ENCODE measurements around the gene CPLX1. TPM values are rescaled to one million over a fixed set of nuclear protein-coding genes. Genes with fewer than 3 reads are reported as not detected.
"Not testable (repeated sequence)": the region's sequence is repeated elsewhere in the genome, so short reads cannot be mapped to it uniquely, and the experiment has no call there.

The CPLX1 gene
- polyA plus RNA-seq, 4 donors, result 0.86 to 3.2 (median 1.7) TPM

DNA sequence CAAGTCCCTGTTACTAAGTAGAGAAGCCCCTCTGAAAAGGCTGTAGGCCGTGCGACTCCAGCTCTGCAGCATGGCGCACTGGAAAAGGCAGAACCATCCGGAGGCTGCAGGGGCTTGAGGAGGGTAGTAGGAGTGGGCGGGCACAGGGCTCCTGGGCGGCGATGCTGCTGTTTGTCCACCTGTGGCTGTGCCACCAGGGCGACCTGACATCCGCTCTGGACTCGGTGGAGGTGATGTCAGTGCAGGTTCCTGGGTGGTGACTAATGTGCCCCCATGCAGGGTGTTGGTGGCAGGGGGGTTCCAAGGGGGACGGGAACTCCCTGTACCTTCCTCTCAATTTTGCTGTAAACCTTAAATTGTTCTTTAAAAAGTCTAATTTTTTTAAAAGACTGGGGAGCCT is 62.0 kb downstream of the CPLX1 start:
- DNase-seq (ENCODE audit: low read depth in 4 of 4, low spot score in 3 of 4), result no peak

DNA sequence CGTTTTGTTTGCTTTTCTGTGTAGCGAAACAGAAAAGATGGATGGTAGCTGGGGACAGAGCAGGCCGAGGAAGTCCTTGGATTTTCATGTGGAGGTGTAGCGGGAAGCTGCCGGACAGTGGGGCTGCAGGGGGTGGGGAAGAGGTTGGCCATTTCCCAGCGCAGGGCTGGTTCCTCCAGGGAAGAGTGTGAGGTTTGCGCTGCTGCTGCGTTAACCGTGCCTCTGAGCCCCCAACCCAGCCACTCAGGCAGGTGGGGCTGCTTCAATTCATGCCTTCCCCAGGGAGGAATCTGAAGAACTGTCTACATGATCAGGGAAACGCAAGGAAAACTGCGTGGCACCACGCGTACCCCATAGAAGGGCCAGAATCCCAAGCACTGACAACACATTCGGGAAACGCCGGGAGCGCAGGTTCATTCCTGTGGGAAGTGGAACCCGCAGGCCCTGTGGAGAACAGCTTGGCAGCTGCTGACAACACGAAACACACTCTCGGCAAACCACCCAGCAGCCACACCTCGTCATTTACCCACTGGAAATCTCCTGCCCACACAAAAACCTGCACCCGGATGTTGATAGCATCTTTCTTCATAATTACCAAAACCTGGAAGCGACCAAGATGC is 62.6 kb downstream of the CPLX1 start:
- no peak for DNase-seq (ENCODE audit: low read depth in 4 of 4, low spot score in 3 of 4)

DNA sequence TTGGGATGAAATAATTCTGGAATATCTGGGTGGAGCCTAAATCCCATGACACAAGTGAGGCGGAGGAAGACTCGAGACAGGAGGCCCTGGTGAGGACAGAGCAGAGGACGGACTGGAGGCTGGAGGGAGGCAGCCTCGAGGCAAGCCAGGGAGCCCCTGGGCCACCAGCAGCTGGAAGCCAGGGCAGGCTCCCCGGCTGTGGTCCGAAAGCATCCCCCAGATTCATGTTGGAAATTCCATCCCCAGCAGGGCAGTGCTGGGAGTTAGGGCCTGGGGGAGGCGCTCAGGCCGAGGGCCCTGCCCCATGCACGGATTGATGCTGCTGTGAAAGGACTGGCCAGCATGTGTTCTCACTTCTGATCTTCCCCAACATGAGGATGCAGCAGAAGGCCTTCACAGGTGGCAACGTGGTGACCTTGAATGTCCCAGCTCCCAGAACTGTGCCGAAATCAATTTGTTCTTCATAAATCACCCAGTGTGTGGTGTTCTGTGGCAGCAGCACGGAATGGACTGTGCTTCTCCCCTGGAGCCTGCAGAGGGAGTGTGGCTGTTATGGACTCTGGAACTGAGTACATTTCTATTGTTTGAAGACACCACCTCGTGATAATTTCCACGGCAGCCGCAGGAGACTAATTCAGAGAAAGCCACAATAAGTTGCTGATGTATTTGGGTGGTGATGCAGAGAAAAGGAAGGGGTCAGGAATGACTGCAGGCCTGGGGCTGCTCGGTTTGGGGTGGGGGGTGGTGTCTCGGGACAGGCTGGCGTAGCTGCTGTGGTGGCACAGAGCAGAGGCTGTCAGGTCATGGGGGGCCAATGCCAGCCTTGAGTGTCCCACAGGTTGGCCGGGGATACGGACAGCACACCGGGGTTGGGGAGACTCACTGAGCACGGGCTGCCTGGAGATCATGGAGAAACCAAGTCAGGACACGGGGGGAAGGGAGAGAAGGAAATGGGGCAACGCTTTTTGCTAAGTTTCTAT is 63.4 kb downstream of the CPLX1 start:
- no peak for DNase-seq (ENCODE audit: low read depth in 4 of 4, low spot score in 3 of 4)

DNA sequence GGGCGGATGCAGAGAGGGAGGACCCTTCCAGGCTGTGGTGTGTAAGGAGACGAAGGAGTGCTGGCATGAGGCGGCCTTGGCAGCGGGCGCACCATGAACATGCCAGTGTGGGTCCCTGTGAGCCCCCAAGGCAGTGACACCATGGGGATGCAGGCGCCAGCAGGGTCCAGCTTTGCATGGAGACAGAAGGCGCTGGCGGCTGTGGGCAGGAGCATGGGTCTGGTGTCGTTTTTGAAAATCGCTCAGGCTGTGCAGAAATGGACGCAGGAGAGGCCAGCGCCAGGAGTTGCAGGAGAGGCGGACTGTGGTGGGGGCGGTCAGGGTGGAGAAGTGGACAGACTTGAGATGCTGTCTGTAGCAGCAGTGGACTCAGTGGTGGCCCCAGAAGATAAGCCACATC is 64.2 kb downstream of the CPLX1 start:
- no peak for DNase-seq (ENCODE audit: low read depth in 4 of 4, low spot score in 3 of 4)

DNA sequence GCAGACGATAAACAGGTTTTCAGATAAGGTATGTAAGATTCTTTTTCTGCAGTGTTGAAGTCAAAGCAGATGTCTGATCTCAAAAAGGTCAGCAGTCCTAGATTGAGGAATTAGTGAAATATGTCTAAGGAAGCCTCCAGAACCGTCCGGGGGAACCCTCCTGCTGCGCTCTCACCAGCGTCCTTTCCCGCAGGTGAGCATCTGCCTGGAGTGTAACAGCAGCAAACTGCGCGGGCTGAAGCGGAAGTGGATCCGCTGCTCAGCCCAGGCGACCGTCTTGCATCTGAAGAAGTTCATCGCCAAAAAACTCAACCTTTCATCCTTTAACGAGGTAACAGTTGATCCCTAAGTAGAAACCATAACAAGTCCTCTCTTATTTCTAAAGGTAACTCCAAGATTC is 64.8 kb downstream of the CPLX1 start:
- DNase-seq (ENCODE audit: low read depth in 4 of 4, low spot score in 3 of 4), result no peak

DNA sequence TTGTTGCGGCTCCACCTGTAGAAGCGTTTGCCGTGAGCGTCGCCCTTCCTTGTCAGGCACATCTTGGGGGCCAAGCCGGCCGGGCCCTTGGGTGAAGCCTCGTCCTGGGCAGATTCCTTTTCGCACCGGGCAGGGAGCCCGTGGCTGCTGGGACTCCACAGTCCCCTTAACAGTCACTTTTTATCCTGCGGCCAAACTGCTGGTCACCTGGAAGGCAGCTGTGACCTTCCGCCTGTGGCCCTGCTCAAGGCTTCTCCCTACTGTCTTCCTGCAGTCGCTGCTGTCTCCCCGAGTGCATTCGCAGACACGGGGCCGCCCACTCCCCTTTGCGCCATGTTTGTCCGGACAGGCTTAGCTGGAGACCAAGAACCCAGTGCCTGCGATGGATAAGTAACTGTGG is 65.3 kb downstream of the CPLX1 start:
- DNase-seq (ENCODE audit: low read depth in 4 of 4, low spot score in 3 of 4), result no peak

DNA sequence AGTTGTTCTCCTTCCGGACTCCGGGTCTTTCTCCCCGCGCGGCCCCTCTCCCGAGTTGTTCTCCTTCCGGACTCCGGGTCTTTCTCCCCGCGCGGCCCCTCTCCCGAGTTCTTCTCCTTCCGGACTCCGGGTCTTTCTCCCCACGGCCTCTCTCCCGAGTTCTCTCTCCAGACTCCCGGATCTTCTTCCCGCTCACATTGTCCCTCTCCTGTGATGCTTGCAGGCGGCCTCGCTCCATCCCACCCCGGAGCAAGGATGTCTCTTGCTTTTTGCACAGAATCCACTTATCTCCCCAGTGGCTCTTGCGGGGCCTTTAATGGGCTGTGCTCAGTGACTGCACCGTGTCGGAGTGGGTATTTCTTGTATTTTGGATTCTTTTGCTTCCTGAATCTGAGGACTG is 66.1 kb downstream of the CPLX1 start:
- DNase-seq (ENCODE audit: low read depth in 4 of 4, low spot score in 3 of 4), result not testable (repeated sequence)

DNA sequence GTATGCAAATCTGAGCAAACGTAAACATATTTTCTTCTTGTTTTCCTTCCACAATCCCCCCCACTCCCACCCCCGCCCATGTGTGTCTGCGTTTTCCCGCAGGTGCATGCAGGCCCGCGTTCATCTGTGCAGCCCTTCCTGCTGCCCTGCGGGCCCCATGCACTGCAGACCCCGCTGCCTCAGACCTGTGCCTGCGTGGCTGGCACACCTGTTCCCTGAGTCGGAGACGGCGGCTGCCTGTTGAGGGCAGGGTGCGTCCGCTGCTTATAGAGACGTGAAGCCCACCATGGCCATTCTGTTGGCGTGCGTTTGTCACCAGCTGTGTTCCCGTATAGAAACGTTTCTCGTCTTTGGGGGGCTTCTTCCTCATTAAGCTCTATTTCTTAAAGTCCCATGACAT is 68.8 kb downstream of the CPLX1 start:
- DNase-seq (ENCODE audit: low read depth in 4 of 4, low spot score in 3 of 4), result no peak

DNA sequence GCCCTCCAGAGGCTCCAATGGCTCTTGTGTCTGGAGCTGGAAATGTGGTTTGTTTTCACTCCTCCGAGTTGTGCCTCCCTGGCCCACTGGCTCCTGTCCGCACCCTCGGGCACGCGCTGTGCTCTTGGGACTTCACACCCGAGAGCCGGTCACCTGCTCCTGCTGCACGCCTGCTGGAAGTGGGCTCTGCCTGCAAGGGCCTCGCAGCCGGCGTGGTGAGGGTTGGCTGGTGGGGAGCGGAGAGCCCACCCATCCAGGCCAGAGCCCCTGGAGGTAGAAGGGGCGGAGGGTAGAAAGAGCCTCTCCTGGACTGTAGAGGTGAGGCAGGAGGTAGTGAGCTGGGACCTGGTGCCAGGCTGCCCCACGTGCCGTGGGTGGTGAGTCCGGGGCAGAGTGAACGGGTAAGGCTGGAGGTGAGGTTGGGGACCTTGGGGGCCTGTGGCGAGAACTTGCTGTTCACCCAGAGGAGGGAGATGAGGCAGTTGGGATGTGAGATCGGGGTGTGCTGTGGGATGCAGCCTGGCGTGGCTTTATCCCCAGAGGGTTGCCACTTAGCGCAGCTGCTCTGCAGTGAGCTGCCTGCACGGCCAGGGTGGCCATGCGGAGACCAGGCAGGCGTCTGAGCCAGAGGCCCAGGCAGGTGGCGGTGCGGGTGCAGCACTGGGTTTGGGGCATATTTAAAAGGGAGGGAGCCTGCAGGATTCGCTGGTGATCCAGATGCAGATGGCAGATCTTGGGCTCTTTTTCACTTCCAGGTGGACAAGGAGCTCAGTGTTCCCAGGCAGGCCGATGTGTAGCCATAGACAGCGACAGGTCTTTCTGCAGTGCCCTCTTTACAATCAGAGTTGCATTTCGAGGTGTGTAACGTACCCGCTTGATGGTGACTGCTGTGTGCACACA is 71.5 kb downstream of the CPLX1 start:
- no peak for DNase-seq (ENCODE audit: low read depth in 4 of 4, low spot score in 3 of 4)

DNA sequence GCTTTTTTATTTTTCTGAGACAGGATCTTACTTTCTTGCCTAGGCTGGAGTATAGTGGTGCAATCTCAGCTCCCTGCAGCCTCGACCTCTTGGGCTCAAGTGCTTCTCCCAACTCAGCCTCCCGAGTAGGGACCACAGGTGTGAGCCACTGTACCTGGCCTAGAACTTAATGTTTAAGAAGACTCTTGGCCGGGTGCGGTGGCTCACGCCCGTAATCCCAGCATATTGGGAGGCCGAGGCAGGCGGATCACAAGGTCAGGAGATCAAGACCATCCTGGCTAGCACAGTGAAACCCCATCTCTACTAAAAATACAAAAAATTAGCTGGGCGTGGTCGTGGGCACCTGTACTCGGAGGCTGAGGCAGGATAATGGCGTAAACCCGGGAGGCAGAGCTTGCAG is 72.7 kb downstream of the CPLX1 start:
- DNase-seq (ENCODE audit: low read depth in 4 of 4, low spot score in 3 of 4), result not testable (repeated sequence)

DNA sequence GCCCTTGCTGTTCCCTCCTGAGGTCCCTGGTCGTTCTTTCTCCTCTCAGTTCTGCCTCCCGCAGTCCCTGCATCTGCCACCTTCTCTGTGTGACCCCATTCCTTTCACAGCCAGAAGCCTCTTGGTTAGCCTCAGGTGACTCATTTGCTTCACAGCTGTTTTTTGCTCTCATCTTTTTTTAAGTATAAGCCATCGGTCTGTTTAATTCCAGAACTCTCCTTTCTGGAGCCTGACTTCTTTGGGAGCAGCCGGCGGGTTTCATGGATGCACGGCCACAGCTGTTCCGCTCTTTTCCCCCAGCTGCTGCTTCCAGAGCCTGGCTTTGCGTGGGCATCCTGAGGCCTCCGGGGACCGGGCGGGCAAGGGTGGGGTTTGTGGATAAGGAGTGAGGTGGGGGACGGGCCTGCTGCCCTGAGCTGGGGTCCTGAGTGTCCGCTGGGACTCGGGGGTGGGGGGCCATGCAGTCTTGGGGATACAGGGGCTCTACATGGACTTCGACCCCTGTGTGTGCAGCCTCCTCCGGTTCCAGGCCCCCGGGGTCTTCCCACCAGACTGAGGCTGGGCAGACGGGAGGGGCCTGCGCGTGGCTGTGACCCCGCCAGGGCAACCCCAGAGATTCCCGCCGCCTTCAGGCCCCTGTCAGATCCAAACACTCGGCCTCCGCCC is 73.6 kb downstream of the CPLX1 start:
- no peak for DNase-seq (ENCODE audit: low read depth in 4 of 4, low spot score in 3 of 4)

DNA sequence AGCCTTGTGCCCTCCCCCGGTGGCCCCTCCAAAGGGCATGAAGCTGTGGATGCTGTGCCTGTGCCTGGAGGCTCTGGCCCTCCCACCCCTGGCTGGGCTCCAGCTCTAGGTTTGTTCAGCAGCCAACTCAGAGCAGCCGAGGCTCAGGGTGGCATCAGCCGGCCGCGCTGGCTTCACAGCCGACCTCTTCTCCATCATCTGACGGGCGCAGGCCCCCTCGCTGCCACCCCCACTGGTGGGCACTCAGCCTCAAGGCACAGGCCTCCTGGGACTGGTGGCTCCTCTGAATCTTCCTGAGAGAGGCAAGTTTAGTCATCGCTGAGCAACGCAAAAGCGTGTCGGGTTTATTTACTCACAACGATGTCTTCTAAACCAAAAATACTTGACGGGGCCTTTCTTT is 74.3 kb downstream of the CPLX1 start:
- DNase-seq (ENCODE audit: low read depth in 4 of 4, low spot score in 3 of 4), result no peak

DNA sequence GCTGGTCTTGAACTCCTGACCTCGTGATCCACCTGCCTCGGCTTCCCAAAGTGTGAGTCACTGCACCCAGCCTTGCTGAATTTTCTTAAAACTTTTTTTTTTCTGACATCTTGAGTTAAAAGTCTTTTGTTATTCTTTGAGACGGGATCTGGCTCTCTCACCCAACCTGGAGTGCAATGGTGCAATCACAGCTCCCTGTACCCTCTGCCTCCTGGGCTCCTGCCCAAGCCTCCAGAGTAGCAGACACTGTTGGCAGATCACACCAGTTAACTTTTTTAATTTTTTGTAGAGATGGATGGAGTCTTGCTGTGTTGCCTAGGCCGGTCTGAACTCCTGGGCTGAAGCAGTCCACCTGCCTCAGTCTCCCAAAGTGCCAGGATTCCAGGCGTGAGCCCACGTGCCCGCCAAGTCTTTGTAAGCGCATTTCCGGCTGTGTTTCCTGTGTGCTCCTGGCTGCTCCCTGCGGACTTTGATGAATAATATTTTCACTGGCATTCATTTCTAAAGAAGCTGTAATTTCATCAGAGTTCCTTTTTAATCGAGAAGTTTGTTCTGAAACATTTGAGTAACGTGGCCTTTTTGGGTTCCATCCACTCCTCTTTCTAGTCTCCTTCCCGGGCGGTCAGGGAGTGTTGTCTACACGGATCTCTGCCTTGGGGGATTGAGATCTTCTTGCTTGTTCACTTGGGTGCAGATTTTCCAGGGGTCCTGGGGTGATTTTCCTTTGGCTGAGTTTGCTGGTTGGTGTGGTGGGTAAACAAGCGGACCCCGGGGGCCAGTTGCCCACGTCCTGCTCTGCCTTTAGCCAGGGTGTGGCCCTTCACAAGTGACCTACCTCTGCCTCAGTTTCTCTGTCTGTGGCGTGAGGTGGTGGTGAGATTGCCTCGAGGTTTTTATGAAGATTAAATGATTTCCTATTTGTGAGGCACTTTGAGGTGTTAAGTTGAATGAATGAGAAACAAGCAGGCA is 75.9 kb downstream of the CPLX1 start:
- no peak for DNase-seq (ENCODE audit: low read depth in 4 of 4, low spot score in 3 of 4)

DNA sequence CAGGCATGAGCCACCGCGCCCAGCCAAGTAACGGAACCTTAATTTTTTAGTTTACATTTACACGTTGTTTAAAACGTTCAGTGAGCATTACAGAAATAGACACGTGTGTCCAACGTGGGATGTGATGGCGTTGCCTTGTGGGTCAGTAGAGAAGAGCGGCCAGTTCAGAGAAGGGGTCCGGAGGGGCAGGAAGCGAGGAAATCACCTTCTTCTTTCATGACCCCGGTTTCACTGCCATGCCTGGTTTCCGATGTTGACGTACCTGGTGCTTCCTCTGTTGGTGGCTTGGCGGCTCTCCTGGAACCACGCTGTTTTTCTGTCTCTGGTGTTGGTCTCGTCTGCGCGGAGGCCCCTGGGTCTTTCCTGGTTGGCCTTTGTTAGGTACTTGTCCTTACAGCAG is 77.5 kb downstream of the CPLX1 start:
- DNase-seq (ENCODE audit: low read depth in 4 of 4, low spot score in 3 of 4), result no peak

DNA sequence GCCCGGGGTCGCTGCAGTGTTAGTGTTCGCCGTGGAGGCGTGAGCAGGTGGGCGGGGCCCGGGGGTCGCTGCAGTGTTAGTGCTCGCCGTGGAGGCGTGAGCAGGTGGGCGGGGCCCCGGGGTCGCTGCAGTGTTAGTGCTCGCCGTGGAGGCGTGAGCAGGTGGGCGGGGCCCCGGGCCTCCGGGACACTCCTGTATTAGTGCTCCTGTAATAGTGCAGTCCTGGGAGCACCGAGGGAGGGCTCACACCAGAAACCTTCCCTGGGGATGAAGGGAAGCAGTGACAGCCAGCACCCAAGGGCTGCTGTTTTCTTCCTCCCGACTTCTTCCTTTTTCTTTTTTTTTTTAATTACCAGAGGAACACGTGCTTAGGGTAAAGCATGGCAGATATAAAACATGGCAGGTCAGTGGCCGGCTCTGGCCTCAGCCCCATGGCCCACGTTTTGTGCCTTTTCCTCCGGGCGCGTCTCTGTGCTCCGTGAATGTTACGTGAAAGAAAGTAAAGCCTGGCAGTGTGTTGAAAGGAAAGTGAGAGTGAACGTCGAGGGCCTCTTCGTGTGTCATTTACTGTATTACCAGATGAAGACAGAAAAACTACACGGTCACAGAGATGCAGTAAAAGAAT is 78.3 kb downstream of the CPLX1 start:
- no peak for DNase-seq (ENCODE audit: low read depth in 4 of 4, low spot score in 3 of 4)

DNA sequence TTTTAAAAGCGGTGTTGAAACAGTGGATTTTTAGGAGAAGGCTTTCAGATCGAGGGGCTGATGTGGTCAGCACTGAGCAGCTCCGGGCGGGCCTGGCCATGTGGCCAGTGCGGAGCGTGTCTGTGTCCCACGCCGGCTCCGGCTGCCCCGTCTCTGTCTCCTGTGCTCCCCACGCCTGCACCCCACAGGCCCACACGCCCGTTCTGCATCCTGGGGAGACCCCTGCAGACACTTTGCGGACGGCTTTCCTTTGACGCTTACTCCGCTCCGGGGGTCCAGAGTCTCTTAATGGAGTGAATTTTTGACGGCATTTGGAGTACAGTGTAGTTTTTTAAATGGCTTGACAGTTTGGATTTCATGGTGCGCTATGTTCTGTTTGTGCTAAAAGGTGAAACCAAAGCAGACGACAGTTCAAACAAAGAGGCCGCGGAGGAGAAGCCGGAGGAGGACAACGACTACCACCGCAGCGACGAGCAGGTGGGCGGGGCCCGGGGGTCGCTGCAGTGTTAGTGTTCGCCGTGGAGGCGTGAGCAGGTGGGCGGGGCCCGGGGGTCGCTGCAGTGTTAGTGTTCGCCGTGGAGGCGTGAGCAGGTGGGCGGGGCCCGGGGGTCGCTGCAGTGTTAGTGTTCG is 81.6 kb downstream of the CPLX1 start:
- no peak for DNase-seq (ENCODE audit: low read depth in 4 of 4, low spot score in 3 of 4)

DNA sequence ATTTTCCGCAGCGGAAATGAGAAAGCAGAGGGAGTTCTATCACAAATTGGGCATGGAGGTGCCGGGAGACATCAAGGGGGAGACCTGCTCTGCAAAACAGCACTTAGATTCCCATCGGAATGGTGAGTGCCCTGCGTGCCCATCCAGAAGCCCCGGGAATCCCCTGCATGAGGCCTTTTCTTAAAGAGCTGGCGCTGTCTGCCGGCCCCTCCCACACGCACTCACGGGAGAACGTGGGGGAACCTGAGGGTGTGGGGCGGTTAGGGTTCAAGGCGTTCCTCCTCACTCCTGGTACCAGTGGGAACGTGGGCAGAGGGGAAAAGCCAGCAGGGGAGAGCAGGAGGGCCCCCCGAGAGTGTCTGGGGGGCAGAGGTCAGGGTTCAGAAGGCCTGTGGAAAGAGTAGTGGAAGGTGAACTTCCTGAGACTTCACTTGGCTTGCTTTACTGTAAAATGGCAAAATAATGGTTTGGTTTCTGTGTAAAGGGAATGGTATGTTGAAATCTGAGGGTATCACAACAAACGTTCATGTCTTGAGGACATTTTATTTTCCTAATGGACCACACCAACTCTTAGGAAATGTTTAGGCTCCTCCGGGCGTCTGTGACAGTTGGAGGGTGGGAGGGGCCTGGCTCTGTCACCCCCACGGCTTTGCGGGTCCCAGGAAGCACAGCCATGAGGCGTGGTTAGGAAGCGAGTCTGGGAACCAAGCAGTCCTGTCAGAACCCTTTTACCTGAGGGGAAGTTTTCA is 82.3 kb downstream of the CPLX1 start:
- DNase-seq (ENCODE audit: low read depth in 4 of 4, low spot score in 3 of 4), result no peak
